Calu3 (cell line): ENCODE results near the gene FBXO42. TPM values are rescaled to one million over a fixed set of nuclear protein-coding genes. Genes with fewer than 3 reads are reported as not detected.

Experiments used
- BruUV-seq: library from RNA; stranded (reverse); fragments of 400-500 nt; replicated peaks from 2 replicates; lab custom pipeline; 2021; lab: Mats Ljungman, UMichigan
- CTCF ChIA-PET: fragments of 300-600 bp; sonication (Branson Sonifier 250); formaldehyde crosslinking; loops from one replicate; lab custom pipeline; 2022; ENCODE audit warnings: antibody characterized with exemption; lab: Charles Lee
- DNase-seq: peaks from one replicate; pipeline ENCODE4 v3.0.0; 2022
- H3K27ac Mint-ChIP-seq: one replicate; pipeline ENCODE4 v1.8.0; 2022; ENCODE audit warnings: mixed read lengths; ENCODE audit not compliant: unreplicated experiment
- H3K27me3 Mint-ChIP-seq: one replicate; pipeline ENCODE4 v1.8.0; 2022; ENCODE audit warnings: mixed read lengths; ENCODE audit not compliant: unreplicated experiment
- H3K36me3 Mint-ChIP-seq: one replicate; pipeline ENCODE4 v1.8.0; 2022; ENCODE audit warnings: mild to moderate bottlenecking, moderate library complexity, mixed read lengths; ENCODE audit not compliant: insufficient read depth, unreplicated experiment
- H3K4me1 Mint-ChIP-seq: one replicate; pipeline ENCODE4 v1.8.0; 2022; ENCODE audit warnings: mild to moderate bottlenecking, low read depth, mixed read lengths; ENCODE audit not compliant: unreplicated experiment
- H3K4me3 Mint-ChIP-seq: one replicate; pipeline ENCODE4 v1.8.0; 2022; ENCODE audit warnings: mild to moderate bottlenecking, low read depth, moderate library complexity, mixed read lengths; ENCODE audit not compliant: unreplicated experiment
- H3K9me3 Mint-ChIP-seq: one replicate; pipeline ENCODE4 v1.8.0; 2022; ENCODE audit warnings: low read depth, mixed read lengths; ENCODE audit not compliant: unreplicated experiment
- intact Hi-C: fragments of 100-400 bp; cut with micrococcal nuclease; formaldehyde crosslinking; loops from one replicate; pipeline ENCODE4 v1.10.0; 2022; ENCODE audit not compliant: unreplicated experiment
- total RNA-seq: library from RNA; stranded (reverse); gene quantifications from 2 replicates; pipeline ENCODE4 v1.2.3, GENCODE V29; 2022
- TF ChIP-seq, protein P1 (sequence below): fragments of 200-600 bp; IDR thresholded peaks from one replicate; pipeline ENCODE4 v1.8.0; 2022; ENCODE audit warnings: antibody characterized with exemption; ENCODE audit not compliant: unreplicated experiment

The FBXO42 gene
- total RNA-seq, 1 experiment from 2014 or later: 10.6 TPM

- Mint-ChIP-seq H3K4me1 (no peaks in the 10 kb centered on the region), H3K27ac (no peak overlapping the region), H3K27me3 (no peaks in the 10 kb centered on the region), H3K9me3 (peaks cover 2% of the 10 kb centered on the region), H3K36me3 (peaks cover 19% of the 10 kb centered on the region), H3K4me3 (no peak overlapping the region)
- DNase-seq: no peak
- TF ChIP-seq, protein P1, sequence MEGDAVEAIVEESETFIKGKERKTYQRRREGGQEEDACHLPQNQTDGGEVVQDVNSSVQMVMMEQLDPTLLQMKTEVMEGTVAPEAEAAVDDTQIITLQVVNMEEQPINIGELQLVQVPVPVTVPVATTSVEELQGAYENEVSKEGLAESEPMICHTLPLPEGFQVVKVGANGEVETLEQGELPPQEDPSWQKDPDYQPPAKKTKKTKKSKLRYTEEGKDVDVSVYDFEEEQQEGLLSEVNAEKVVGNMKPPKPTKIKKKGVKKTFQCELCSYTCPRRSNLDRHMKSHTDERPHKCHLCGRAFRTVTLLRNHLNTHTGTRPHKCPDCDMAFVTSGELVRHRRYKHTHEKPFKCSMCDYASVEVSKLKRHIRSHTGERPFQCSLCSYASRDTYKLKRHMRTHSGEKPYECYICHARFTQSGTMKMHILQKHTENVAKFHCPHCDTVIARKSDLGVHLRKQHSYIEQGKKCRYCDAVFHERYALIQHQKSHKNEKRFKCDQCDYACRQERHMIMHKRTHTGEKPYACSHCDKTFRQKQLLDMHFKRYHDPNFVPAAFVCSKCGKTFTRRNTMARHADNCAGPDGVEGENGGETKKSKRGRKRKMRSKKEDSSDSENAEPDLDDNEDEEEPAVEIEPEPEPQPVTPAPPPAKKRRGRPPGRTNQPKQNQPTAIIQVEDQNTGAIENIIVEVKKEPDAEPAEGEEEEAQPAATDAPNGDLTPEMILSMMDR: no peak
- intact Hi-C loops: no loop called here
- no TSS peak for BruUV-seq
- CTCF ChIA-PET: no interaction called here
Measured at GRCh38 chr1:16307222-16307621, 45.1 kb downstream of the FBXO42 start.

DNA sequence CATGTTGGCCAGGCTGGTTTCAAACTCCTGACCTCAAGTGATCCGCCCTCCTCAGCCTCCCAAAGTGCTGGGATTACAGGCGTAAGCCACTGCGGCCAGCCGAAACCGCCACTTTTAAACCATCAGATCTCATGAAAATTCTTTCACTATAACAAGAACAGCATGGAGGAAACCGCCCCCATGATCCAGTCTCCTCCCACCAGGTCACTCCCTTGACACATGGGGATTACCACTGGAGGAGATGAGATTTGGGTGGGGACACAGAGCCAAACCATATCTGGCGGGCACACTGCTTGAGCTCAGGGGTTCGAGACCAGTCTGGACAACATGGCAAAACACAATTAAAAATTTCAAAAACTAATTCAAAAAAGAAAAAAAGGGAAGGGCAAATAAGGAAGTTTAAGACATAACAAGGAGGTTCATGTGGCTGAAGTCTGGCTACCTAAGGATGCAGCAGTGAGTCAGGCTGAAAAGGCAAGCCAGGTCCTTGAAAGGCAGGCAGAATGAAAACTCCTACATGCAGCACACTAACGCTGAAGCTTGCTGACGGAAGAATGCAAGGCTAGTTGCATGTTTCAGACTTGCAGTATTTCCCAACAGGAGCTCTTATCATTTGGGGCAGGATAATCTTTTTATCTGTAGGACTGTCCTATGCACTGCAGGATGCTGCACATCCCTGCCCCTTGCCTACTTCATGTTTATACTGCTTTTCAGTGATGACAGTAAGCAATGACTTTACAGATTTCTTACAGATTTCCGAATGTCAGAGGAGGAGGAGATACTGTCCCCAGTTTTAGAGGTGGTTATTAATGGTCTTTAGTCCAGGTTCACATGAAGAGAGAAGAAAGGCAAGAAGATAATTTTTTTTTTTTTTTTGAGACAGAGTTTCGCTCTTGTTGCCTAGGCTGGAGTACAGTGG, 49.3 kb downstream of the FBXO42 start:
- no peak for DNase-seq
- H3K27me3 Mint-ChIP-seq: no peaks in the 10 kb centered on the region
- H3K9me3 Mint-ChIP-seq: peaks cover 2% of the 10 kb centered on the region
- CTCF ChIA-PET: no interaction called here
- no TSS peak for BruUV-seq
- peaks cover 14% of the 10 kb centered on the region for H3K36me3 Mint-ChIP-seq
- H3K4me1 Mint-ChIP-seq: no peaks in the 10 kb centered on the region
- H3K27ac Mint-ChIP-seq: no peak overlapping the region
- no peak overlapping the region for H3K4me3 Mint-ChIP-seq
- intact Hi-C loops: no loop called here
- TF ChIP-seq, protein P1: no peak

DNA sequence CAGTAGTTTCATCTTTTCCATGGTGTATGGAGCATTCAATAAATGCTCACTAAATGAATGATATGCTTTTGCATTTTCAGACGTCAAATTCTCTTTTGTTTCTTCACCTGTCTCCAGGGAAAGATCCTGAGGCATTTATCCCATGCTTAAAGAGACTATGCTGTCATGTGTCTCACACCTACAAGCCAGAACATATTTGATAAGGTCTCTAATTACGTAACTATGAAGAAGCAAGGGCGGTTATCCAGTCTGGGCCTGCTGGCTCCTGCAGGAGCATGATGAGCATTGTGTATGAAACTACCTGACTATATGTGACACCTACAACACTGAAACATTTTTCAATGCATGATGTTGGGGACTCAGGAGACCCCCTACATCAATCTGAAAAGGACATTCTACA, 51.8 kb downstream of the FBXO42 start:
- intact Hi-C loops: no loop called here

DNA sequence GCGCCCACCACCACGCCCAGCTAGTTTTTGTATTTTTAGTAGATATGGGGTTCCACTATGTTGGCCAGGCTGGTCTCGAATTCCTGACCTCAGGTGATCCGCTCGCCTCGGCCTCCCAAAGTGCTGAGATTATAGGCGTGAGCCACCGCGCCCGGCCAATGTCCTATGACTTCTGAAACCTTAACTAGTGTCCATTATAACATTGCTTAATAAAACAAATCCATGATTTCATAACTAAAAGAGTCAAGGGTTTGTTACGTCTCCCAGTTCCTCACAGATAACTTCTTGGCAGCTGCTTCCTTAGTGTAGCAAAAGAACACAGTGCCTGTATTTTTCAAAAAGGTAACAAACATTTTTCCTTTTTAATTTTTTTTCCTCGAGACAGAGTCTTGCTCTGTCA, 53.6 kb downstream of the FBXO42 start:
- intact Hi-C loops: no loop called here
- DNase-seq: no peak
- Mint-ChIP-seq H3K36me3 (peaks cover 14% of the 10 kb centered on the region), H3K4me1 (no peaks in the 10 kb centered on the region), H3K9me3 (no peaks in the 10 kb centered on the region), H3K27ac (no peak overlapping the region), H3K27me3 (no peaks in the 10 kb centered on the region), H3K4me3 (no peak overlapping the region)
- TF ChIP-seq, protein P1: no peak
- CTCF ChIA-PET: no interaction called here
- BruUV-seq: no TSS peak

More for the DNA sequence above, 51.8 kb downstream of the FBXO42 start:
- no peaks in the 10 kb centered on the region for H3K9me3 Mint-ChIP-seq
- H3K27me3 Mint-ChIP-seq: no peaks in the 10 kb centered on the region
- TF ChIP-seq, protein P1: no peak
- no peaks in the 10 kb centered on the region for H3K4me1 Mint-ChIP-seq
- H3K4me3 Mint-ChIP-seq: no peak overlapping the region
- no peak overlapping the region for H3K27ac Mint-ChIP-seq
- no TSS peak for BruUV-seq
- DNase-seq: no peak
- peaks cover 14% of the 10 kb centered on the region for H3K36me3 Mint-ChIP-seq
- CTCF ChIA-PET: no interaction called here
